T1000 (cell line): ENCODE data around the gene AREL1.

Source experiments
- DNase-seq: peaks from one replicate; lab custom pipeline; 2025; ENCODE audit warnings: mixed read lengths; lab: John Stamatoyannopoulos, UW

The AREL1 gene

GRCh38 chr14:74635847-74636246 lies 77.0 kb downstream of the AREL1 start:
- DNase-seq, result no peak

GRCh38 chr14:74634964-74635363 lies 77.9 kb downstream of the AREL1 start:
- DNase-seq, result no peak

GRCh38 chr14:74634481-74634880 lies 78.4 kb downstream of the AREL1 start:
- no peak for DNase-seq

GRCh38 chr14:74630881-74631690 lies 81.8 kb downstream of the AREL1 start:
- DNase-seq, result no peak

- DNase-seq, result no peak
Observed at GRCh38 chr14:74628418-74628817, 84.5 kb downstream of the AREL1 start.

GRCh38 chr14:74627076-74627475 lies 85.8 kb downstream of the AREL1 start:
- DNase-seq, result no peak

GRCh38 chr14:74622257-74622656 lies 90.6 kb downstream of the AREL1 start:
- DNase-seq, result no peak

GRCh38 chr14:74621556-74621955 lies 91.3 kb downstream of the AREL1 start:
- DNase-seq, result no peak

- DNase-seq, result no peak
Observed at GRCh38 chr14:74620923-74621322, 92.0 kb downstream of the AREL1 start.

- DNase-seq, result peak; percentile 68
Observed at GRCh38 chr14:74620497-74620921, 92.4 kb downstream of the AREL1 start.

- peak; percentile 83 for DNase-seq
Observed at GRCh38 chr14:74619672-74620131, 93.2 kb downstream of the AREL1 start.

GRCh38 chr14:74618078-74618952 lies 94.6 kb downstream of the AREL1 start:
- no peak for DNase-seq

- no peak for DNase-seq
Observed at GRCh38 chr14:74616996-74617700, 95.7 kb downstream of the AREL1 start.

GRCh38 chr14:74616507-74616906 lies 96.4 kb downstream of the AREL1 start:
- DNase-seq, result peak; percentile 29

GRCh38 chr14:74615735-74616134 lies 97.1 kb downstream of the AREL1 start:
- no peak for DNase-seq

GRCh38 chr14:74614508-74615495 lies 98.1 kb downstream of the AREL1 start:
- no peak for DNase-seq

- no peak for DNase-seq
Observed at GRCh38 chr14:74613211-74613914, 99.5 kb downstream of the AREL1 start.

- DNase-seq, result peak; percentile 78
Observed at GRCh38 chr14:74612350-74613021, 100.4 kb downstream of the AREL1 start.

- DNase-seq, result no peak
Observed at GRCh38 chr14:74611650-74612349, 101.1 kb downstream of the AREL1 start, which contains the start of gene LTBP2. Gene LTBP2, minus strand, starts transcription at chr14:74612237. Its CDS starts 293 bp downstream, at chr14:74611944.
